GM12878 (cell line): ENCODE results near the gene DTD2. TPM values are rescaled to one million over a fixed set of nuclear protein-coding genes. Genes with fewer than 3 reads are reported as not detected.

ENCODE experiments used
- ATAC-seq: fragments of 200-7000 bp; cut with Tn5 transposase; 3 replicates; pipeline ENCODE4 v1.9.1; 2020; ENCODE audit warnings: mild to moderate bottlenecking, moderate library complexity
- Bru-seq: library from RNA; stranded (reverse); fragments of 400-500 nt; gene quantifications from one replicate; lab custom pipeline; 2021; lab: Mats Ljungman, UMichigan
- BruChase-seq, 2 experiments: library from RNA; stranded (reverse); fragments of 400-500 nt; gene quantifications; one replicate each; lab custom pipeline; 2021; lab: Mats Ljungman, UMichigan
- BruUV-seq: library from RNA; stranded (reverse); fragments of 400-500 nt; replicated peaks from 2 replicates; lab custom pipeline; 2021; lab: Mats Ljungman, UMichigan
- CTCF ChIA-PET: fragments of 300-600 bp; sonication (Branson Sonifier 250); formaldehyde crosslinking; extraction: SDS; loops from one replicate; lab custom pipeline; 2021; ENCODE audit warnings: inconsistent platforms; lab: Yijun Ruan, JAX
- POLR2A ChIA-PET: fragments of 350-600 bp; formaldehyde crosslinking; extraction: SDS; loops from one replicate; lab custom pipeline; 2021; ENCODE audit warnings: inconsistent platforms; lab: Charles Lee
- RAD21 ChIA-PET: fragments of 300-600 bp; sonication (Branson Sonifier 250); formaldehyde crosslinking; loops from one replicate; lab custom pipeline; 2023; ENCODE audit warnings: antibody characterized with exemption; ENCODE audit not compliant: unreplicated experiment; lab: Charles Lee
- SMC1A ChIA-PET: fragments of 300-600 bp; sonication (Branson Sonifier 250); formaldehyde crosslinking; loops from one replicate; lab custom pipeline; 2023; ENCODE audit not compliant: unreplicated experiment, uncharacterized antibody; lab: Charles Lee
- DNase-seq: peaks from one replicate; pipeline ENCODE4 v3.0.0-alpha.2; 2011; ENCODE audit warnings: low read depth, low spot score
- FAIRE-seq: peaks from 3 replicates; lab custom pipeline; 2011; peaks lifted over from hg19 to GRCh38; lab: Jason Lieb, UNC
- H2AFZ ChIP-seq: 2 replicates; pipeline ENCODE4 v1.6.0; 2011; ENCODE audit warnings: low read depth, low read length, control low read depth; ENCODE audit not compliant: control insufficient read depth
- H3K27ac ChIP-seq: 2 replicates; pipeline ENCODE4 v1.5.1; 2011; ENCODE audit warnings: control low read depth; ENCODE audit not compliant: control insufficient read depth, insufficient read depth
- H3K27me3 ChIP-seq, 2 experiments: replicated peaks in 1 of 2; 2 replicates each; pipeline versions ENCODE4 v1.6.0 to v1.6.1; 2011; ENCODE audit warnings: low read length in 1 of 2; ENCODE audit not compliant: control insufficient read depth in 2 of 2, insufficient read depth in 2 of 2
- H3K36me3 ChIP-seq, 2 experiments: 2 replicates each; pipeline ENCODE4 v1.5.1; 2011; ENCODE audit warnings: low read length in 1 of 2; ENCODE audit not compliant: control insufficient read depth in 2 of 2, insufficient read depth in 2 of 2
- H3K4me1 ChIP-seq: 2 replicates; pipeline ENCODE4 v1.6.1; 2011; ENCODE audit warnings: mild to moderate bottlenecking, low read length, moderate library complexity, mixed read lengths; ENCODE audit not compliant: control insufficient read depth, insufficient read depth
- H3K4me2 ChIP-seq: 2 replicates; pipeline ENCODE4 v1.6.0; 2011; ENCODE audit warnings: control low read depth; ENCODE audit not compliant: control insufficient read depth, insufficient read depth
- H3K4me3 ChIP-seq: fragments of 200-600 bp; sonication (generic); 2 replicates; pipeline ENCODE4 v1.5.1; 2016
- H3K79me2 ChIP-seq: 2 replicates; pipeline ENCODE4 v1.6.0; 2011; ENCODE audit warnings: low read length; ENCODE audit not compliant: control insufficient read depth, insufficient read depth
- H3K9ac ChIP-seq: 2 replicates; pipeline ENCODE4 v1.8.0; 2011; ENCODE audit warnings: low read length, control low read depth, mixed read lengths; ENCODE audit not compliant: control insufficient read depth, insufficient read depth
- H3K9me3 ChIP-seq: replicated peaks from 3 replicates; pipeline ENCODE4 v1.5.1; 2011; ENCODE audit warnings: mild to moderate bottlenecking, low read length; ENCODE audit not compliant: control insufficient read depth, insufficient read depth
- H4K20me1 ChIP-seq: 2 replicates; pipeline ENCODE4 v1.6.0; 2011; ENCODE audit not compliant: control insufficient read depth, insufficient read depth
- BCL11A ChIP-seq: IDR thresholded peaks from 2 replicates; pipeline ENCODE4 v1.6.1; 2011; ENCODE audit warnings: low read depth, low read length
- BMI1 ChIP-seq: fragments of 450-650 bp; IDR thresholded peaks from 2 replicates; pipeline ENCODE4 v1.6.1; 2016; ENCODE audit warnings: mild to moderate bottlenecking, moderate library complexity, borderline replicate concordance
- BRCA1 ChIP-seq: IDR thresholded peaks from 2 replicates; pipeline ENCODE4 v1.6.1; 2011; ENCODE audit warnings: low read depth, low read length, improper control_type of control experiment
- CHD1 ChIP-seq: IDR thresholded peaks from 2 replicates; pipeline ENCODE4 v1.6.1; 2012; ENCODE audit warnings: low read depth, low read length, improper control_type of control experiment
- CREM ChIP-seq: IDR thresholded peaks from 2 replicates; pipeline ENCODE4 v1.6.1; 2014; ENCODE audit warnings: antibody characterized with exemption, low read depth
- FOXK2 ChIP-seq: fragments of 450-650 bp; IDR thresholded peaks from 2 replicates; pipeline ENCODE4 v1.6.1; 2017; ENCODE audit warnings: mild to moderate bottlenecking, moderate library complexity
- RFX5 ChIP-seq: IDR thresholded peaks from 2 replicates; pipeline ENCODE4 v1.6.1; 2011; ENCODE audit warnings: low read depth, low read length, improper control_type of control experiment
- STAT1 ChIP-seq: fragments of 450-650 bp; conservative IDR thresholded peaks from 2 replicates; pipeline ENCODE4 v1.6.1; 2014; ENCODE audit warnings: antibody characterized with exemption, mild to moderate bottlenecking
- ZBTB4 ChIP-seq: fragments of 450-650 bp; formaldehyde crosslinking; IDR thresholded peaks from 2 replicates; pipeline ENCODE4 v1.4.0; 2022; ENCODE audit warnings: mild to moderate bottlenecking, moderate library complexity
- ZBTB40 ChIP-seq: fragments of 450-650 bp; IDR thresholded peaks from 2 replicates; pipeline ENCODE4 v1.6.1; 2016; ENCODE audit warnings: mild to moderate bottlenecking, moderate library complexity, borderline replicate concordance
- ZNF622 ChIP-seq: fragments of 450-650 bp; IDR thresholded peaks from 2 replicates; pipeline ENCODE4 v1.6.1; 2017; ENCODE audit warnings: mild to moderate bottlenecking, inconsistent platforms
- WGBS: methylation state at CpG from one replicate; pipeline ENCODE4 v1.1.6; 2016; ENCODE audit warnings: low lambda C conversion rate; ENCODE audit not compliant: insufficient replicate concordance, insufficient coverage; ENCODE audit errors: missing lambda C conversion rate; 5-methylcytosine and 5-hydroxymethylcytosine counted together
- in situ Hi-C: fragments of 300-500 bp; cut with MboI; formaldehyde crosslinking; loops from 9 replicates; pipeline ENCODE4 v1.14.3; 2018; ENCODE audit warnings: mixed read lengths
- intact Hi-C: fragments of 100-400 bp; cut with micrococcal nuclease; formaldehyde crosslinking; loops from one replicate; pipeline ENCODE4 v1.14.2; 2022; ENCODE audit not compliant: unreplicated experiment
- long read RNA-seq, 2 experiments: library from polyadenylated mRNA; unstranded; transcript quantifications; one replicate each; pipeline ENCODE4 v2.0.0, GENCODE V29; 2019 to 2020
- polyA minus RNA-seq, 3 experiments: library from RNA; depleted of rRNA, polyadenylated mRNA; stranded (reverse); fragments of >200 nt; gene quantifications; 2 replicates each; pipeline ENCODE4 v1.2.3, GENCODE V29; 2011
- polyA plus RNA-seq, 11 experiments: library from polyadenylated mRNA; depleted of rRNA in 4 of 11; unstranded in 6 of 11; stranded (reverse) in 5 of 11; fragments of >200 nt; fragmentation: Nextera tagmentation in 4 of 11; fragmentation: Illumina TruSeq in 1 of 11; extraction: Ambion mirVana in 4 of 11; extraction: Trizol in 1 of 11; gene quantifications; 1 replicate in 1 of 11; 2 replicates in 10 of 11; pipeline versions ENCODE4 v1.2.1 to v1.2.3, GENCODE V29; 2011 to 2016; ENCODE audit warnings: inconsistent platforms in 2 of 11, missing spikeins in 2 of 11, low read depth in 1 of 11
- total RNA-seq, 4 experiments: library from RNA; depleted of rRNA in 3 of 4; stranded (reverse); fragments of >200 nt in 3 of 4; fragmentation: Illumina TruSeq in 1 of 4; extraction: Trizol in 1 of 4; gene quantifications; 2 replicates each; pipeline versions ENCODE4 v1.2.1 to v1.2.3, GENCODE V29; 2013 to 2021

Gene DTD2
- 24.6 and 25.6 TPM in 2 replicates for total RNA-seq (2013; cell fraction: nucleolus; rRNA removed)
- total RNA-seq (2014; rRNA removed) (32.8 and 35.9 TPM in 2 replicates), total RNA-seq (2014; rRNA removed; fragmentation: Illumina TruSeq; extraction: Trizol) (20.2 and 20.8 TPM in 2 replicates), total RNA-seq (2021) (22.2 and 22.7 TPM in 2 replicates), polyA plus RNA-seq (2011; rRNA removed) (15.7 and 23.3 TPM in 2 replicates), polyA plus RNA-seq (2014; fragmentation: Illumina TruSeq; extraction: Trizol) (16.2 and 18.5 TPM in 2 replicates), polyA plus RNA-seq (2014; fragmentation: Nextera tagmentation; extraction: Ambion mirVana) (1 to 10 TPM; 4.5 to 5.4 TPM), polyA plus RNA-seq (2014; rRNA removed) (23.3 and 26.0 TPM in 2 replicates), polyA plus RNA-seq (2016; fragmentation: Nextera tagmentation; extraction: Ambion mirVana) (10 to 100 TPM; 12.3 to 12.4 TPM), polyA minus RNA-seq (2011; rRNA and poly(A)+ RNA removed) (11.0 and 15.7 TPM in 2 replicates), Bru-seq, nascent RNA (percentile 67 among the genes with signal in this experiment), BruChase-seq, experiment 1, labeled RNA remaining after a 6-hour chase (percentile 86 among the genes with signal in this experiment), BruChase-seq, experiment 2, labeled RNA remaining after a 2-hour chase (percentile 81 among the genes with signal in this experiment)
- 4.9 TPM for polyA plus RNA-seq (2011; ENCODE audit: low read depth)
- 14.6 and 15.1 TPM in 2 replicates for polyA plus RNA-seq (2011; cell fraction: cytosol; rRNA removed)
- polyA plus RNA-seq (2011; cell fraction: nucleus; rRNA removed) = 3.1 and 5.3 TPM in 2 replicates
- polyA plus RNA-seq (2012) = 9.0 and 9.2 TPM in 2 replicates
- 7.8 and 13.9 TPM in 2 replicates for polyA minus RNA-seq (2011; cell fraction: cytosol; rRNA and poly(A)+ RNA removed)
- polyA minus RNA-seq (2011; cell fraction: nucleus; rRNA and poly(A)+ RNA removed) = 8.3 and 13.9 TPM in 2 replicates
- long read RNA-seq, experiment 1, partial matches to known transcripts = 0 of 3 reads
- long read RNA-seq, experiment 1, other reads (novel, unspliced or antisense) = 0 of 3 reads
- long read RNA-seq, experiment 2, partial matches to known transcripts = 0 of 5 reads
- long read RNA-seq, experiment 2, other reads (novel, unspliced or antisense) = 4 of 5 reads

- H3K4me2 ChIP-seq = peak within 1 kb of the TSS; percentile 95
- ATAC-seq (peak; percentile 99), DNase-seq (peak; percentile 74), FAIRE-seq (peak; percentile 76)
- no peaks in the 10 kb centered on the region for H3K36me3 ChIP-seq
- peaks cover 8% of the 10 kb centered on the region for H3K79me2 ChIP-seq
- in situ Hi-C loops = no loop called here
- peak within 1 kb of the TSS; percentile 82 for H3K4me3 ChIP-seq
- peak within 1 kb of the TSS; percentile 85 for H3K9ac ChIP-seq
- H4K20me1 ChIP-seq = no peaks in the 10 kb centered on the region
- POLR2A ChIA-PET = interaction anchor here (1.5 kb wide), 1 partner anchor 37 kb away, joined by 6 read pairs; the partner anchor contains the start of gene HEATR5A
- no peaks in the 10 kb centered on the region for H3K9me3 ChIP-seq
- H2AFZ ChIP-seq = peak within 1 kb of the TSS; percentile 76
- WGBS = 3% methylated on average over 70 of the region's 70 CpGs
- H3K4me1 ChIP-seq = no peaks in the 10 kb centered on the region; the same call in 1 of the 2 replicates
- BruUV-seq = TSS peak; percentile 91
- H3K27ac ChIP-seq = peak within 1 kb of the TSS; percentile 76
- SMC1A ChIA-PET = interaction anchor here (0.7 to 1.6 kb wide), 12 partner anchors 9 to 794 kb away, joined by 3 to 8 read pairs (median 3); partner anchors contain the start of gene HEATR5A
- intact Hi-C loops = loop anchor here (5.0 to 10.0 kb wide), 2 partner anchors 35 to 618 kb away; partner anchors contain the start of genes ARHGAP5 and HEATR5A
- RAD21 ChIA-PET = interaction anchor here (1.0 to 2.7 kb wide), 5 partner anchors 9 to 797 kb away, joined by 4 to 9 read pairs (median 7); partner anchors contain the start of gene HEATR5A
- CTCF ChIA-PET = interaction anchor here (0.8 to 2.3 kb wide), 8 partner anchors 7 to 798 kb away, joined by 3 to 9 read pairs (median 4); partner anchors contain the start of gene HEATR5A
- no peaks in the 10 kb centered on the region for H3K27me3 ChIP-seq
- TF ChIP-seq ZBTB4 (CRISPR knock-in tag) (no peak), BMI1 (no peak), ZBTB40 (no peak), FOXK2 (peak; percentile 61; the same call in 1 of the 2 replicates), ZNF622 (no peak), CREM (peak; percentile 28; the same call in 1 of the 2 replicates), STAT1 (0 out of 2 replicates have a peak, but pooled peaks have one; percentile 34), BRCA1 (no peak), CHD1 (no peak; the same call in 1 of the 2 replicates), RFX5 (peak; percentile 52; the same call in 1 of the 2 replicates), BCL11A (no peak)
These were observed at the start of gene DTD2 for GRCh38 chr14:31456841-31457664. TSS of gene DTD2 (minus strand) at chr14:31457506. CDS start at chr14:31457393, 113 bp downstream.
